Neural progenitor cell (in vitro differentiated cells): ENCODE measurements around the gene PRL.

Experiments used
- CTCF ChIP-seq: fragments of 200-600 bp; sonication (generic); IDR thresholded peaks from 2 replicates; pipeline ENCODE4 v1.5.1; 2017; ENCODE audit warnings: antibody characterized with exemption, mild to moderate bottlenecking
- EZH2 ChIP-seq: fragments of 200-600 bp; sonication (generic); IDR thresholded peaks from 2 replicates; pipeline ENCODE4 v1.6.1; 2017; ENCODE audit warnings: antibody characterized with exemption, mild to moderate bottlenecking, moderate library complexity

GRCh38 chr6:22253955-22254655 is 42.7 kb downstream of the PRL start:
- TF ChIP-seq EZH2 (no peak), CTCF (no peak)
